Astrocyte (in vitro differentiated cells and primary cell): ENCODE data around the gene PACSIN1.

Experiments used
- CTCF ChIP-seq: IDR thresholded peaks from 2 replicates; pipeline ENCODE4 v1.5.1; 2011; ENCODE audit warnings: low read depth, mild to moderate bottlenecking, inconsistent platforms, low read length, moderate library complexity; ENCODE audit not compliant: insufficient read depth
- EZH2 ChIP-seq: IDR thresholded peaks from 2 replicates; pipeline ENCODE4 v1.6.1; 2012; ENCODE audit warnings: mild to moderate bottlenecking, low read length, inconsistent platforms; ENCODE audit not compliant: insufficient read depth

GRCh38 chr6:34484899-34485298 lies 19.0 kb downstream of the PACSIN1 start:
- no peak for TF ChIP-seq CTCF
- no peak for TF ChIP-seq EZH2
